Measurements from ENCODE around the gene FGF18. TPM values are rescaled to one million over a fixed set of nuclear protein-coding genes. Genes with fewer than 3 reads are reported as not detected.

Gene FGF18
- total and polyA plus RNA-seq, 2 experiments from 2014 or later, result 0.56 to 0.86 TPM

DNA sequence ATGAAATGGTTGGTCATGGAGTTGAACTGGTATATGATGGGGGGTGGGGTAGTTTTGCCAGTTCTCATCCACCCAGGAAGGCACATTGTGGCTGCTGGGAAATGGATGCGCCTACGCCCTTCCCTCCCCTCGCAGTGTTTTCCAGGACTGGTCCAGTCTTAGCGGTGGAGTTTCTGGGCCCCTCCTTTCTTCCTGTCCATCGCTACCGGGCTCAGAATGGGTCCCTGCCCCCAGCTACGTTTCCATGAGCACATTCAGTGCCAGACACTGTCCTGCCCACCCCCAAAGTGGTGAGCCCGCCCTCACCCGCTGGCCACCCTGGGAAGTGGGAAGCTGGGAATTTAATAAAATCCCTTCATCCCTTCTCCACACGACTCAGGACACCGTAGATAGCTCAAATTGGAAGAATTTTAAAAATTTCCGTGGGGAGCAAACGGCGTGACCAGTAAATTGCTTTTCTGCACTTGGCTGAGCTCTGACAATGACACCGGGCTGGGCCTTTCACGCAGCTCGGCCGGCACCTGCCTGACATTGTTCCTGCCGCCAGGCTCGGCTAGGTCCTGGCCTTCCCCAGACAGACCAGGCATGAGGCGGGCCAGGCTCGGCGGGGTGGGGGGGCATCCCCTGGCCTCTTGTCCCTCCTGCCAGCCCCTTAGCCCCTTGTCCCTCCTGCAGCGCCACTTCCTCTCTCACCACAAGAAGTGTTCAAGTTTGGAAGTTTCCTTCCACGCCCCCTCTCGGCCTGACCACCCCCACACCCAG lies 3.6 kb downstream of the FGF18 start (continued):
- TF ChIP-seq, protein P1, sequence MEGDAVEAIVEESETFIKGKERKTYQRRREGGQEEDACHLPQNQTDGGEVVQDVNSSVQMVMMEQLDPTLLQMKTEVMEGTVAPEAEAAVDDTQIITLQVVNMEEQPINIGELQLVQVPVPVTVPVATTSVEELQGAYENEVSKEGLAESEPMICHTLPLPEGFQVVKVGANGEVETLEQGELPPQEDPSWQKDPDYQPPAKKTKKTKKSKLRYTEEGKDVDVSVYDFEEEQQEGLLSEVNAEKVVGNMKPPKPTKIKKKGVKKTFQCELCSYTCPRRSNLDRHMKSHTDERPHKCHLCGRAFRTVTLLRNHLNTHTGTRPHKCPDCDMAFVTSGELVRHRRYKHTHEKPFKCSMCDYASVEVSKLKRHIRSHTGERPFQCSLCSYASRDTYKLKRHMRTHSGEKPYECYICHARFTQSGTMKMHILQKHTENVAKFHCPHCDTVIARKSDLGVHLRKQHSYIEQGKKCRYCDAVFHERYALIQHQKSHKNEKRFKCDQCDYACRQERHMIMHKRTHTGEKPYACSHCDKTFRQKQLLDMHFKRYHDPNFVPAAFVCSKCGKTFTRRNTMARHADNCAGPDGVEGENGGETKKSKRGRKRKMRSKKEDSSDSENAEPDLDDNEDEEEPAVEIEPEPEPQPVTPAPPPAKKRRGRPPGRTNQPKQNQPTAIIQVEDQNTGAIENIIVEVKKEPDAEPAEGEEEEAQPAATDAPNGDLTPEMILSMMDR (conservative IDR thresholded peaks at IDR 0.05; ENCODE audit: low read depth in 2 of 2), result no peak
- TF ChIP-seq ZNF114 (CRISPR knock-in tag; IDR thresholded peaks at IDR 0.05) (no peak), EZH2 (IDR thresholded peaks at IDR 0.05; ENCODE audit: low read depth, unreplicated experiment) (no peak), STAT1 (IDR thresholded peaks at IDR 0.05; ENCODE audit: unreplicated experiment) (no peak), NANOG (IDR thresholded peaks at IDR 0.05; ENCODE audit: borderline replicate concordance) (no peak), EZH2phosphoT487 (IDR thresholded peaks at IDR 0.05; ENCODE audit: unreplicated experiment) (no peak), JUNB (IDR thresholded peaks at IDR 0.05; ENCODE audit: unreplicated experiment) (no peak), CREB1 (CRISPR knock-in tag; IDR thresholded peaks at IDR 0.05; ENCODE audit: low read depth) (no peak)
- TF ChIP-seq, protein P2, sequence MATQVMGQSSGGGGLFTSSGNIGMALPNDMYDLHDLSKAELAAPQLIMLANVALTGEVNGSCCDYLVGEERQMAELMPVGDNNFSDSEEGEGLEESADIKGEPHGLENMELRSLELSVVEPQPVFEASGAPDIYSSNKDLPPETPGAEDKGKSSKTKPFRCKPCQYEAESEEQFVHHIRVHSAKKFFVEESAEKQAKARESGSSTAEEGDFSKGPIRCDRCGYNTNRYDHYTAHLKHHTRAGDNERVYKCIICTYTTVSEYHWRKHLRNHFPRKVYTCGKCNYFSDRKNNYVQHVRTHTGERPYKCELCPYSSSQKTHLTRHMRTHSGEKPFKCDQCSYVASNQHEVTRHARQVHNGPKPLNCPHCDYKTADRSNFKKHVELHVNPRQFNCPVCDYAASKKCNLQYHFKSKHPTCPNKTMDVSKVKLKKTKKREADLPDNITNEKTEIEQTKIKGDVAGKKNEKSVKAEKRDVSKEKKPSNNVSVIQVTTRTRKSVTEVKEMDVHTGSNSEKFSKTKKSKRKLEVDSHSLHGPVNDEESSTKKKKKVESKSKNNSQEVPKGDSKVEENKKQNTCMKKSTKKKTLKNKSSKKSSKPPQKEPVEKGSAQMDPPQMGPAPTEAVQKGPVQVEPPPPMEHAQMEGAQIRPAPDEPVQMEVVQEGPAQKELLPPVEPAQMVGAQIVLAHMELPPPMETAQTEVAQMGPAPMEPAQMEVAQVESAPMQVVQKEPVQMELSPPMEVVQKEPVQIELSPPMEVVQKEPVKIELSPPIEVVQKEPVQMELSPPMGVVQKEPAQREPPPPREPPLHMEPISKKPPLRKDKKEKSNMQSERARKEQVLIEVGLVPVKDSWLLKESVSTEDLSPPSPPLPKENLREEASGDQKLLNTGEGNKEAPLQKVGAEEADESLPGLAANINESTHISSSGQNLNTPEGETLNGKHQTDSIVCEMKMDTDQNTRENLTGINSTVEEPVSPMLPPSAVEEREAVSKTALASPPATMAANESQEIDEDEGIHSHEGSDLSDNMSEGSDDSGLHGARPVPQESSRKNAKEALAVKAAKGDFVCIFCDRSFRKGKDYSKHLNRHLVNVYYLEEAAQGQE (IDR thresholded peaks at IDR 0.05; ENCODE audit: unreplicated experiment), result no peak

DNA sequence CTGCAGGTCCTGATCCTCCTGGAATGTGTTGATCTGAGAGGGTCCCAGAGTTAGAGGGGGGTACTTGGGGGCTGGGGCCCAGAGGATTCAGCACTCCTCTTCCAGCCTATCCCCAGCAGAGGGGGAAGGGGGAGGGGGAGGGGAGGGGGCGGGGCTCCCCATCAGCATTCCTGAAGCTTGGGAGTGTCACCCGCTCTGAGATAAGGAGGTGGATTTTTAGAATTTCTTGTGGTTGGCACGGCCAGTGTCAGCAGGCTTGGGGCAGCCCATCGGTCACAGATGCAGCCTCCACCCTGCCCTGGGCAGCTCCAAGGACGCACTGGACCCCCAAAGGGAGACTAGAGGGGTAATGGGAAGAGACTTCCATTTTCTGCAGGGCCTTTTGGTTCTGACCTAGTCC lies 5.3 kb downstream of the FGF18 start:
- H3K4me1 Mint-ChIP-seq, result peaks cover 27% of the 10 kb centered on the region
- TF ChIP-seq ZNF331 (CRISPR knock-in tag; IDR thresholded peaks at IDR 0.05; ENCODE audit: low read depth), result no peak
- TF ChIP-seq, protein P3, sequence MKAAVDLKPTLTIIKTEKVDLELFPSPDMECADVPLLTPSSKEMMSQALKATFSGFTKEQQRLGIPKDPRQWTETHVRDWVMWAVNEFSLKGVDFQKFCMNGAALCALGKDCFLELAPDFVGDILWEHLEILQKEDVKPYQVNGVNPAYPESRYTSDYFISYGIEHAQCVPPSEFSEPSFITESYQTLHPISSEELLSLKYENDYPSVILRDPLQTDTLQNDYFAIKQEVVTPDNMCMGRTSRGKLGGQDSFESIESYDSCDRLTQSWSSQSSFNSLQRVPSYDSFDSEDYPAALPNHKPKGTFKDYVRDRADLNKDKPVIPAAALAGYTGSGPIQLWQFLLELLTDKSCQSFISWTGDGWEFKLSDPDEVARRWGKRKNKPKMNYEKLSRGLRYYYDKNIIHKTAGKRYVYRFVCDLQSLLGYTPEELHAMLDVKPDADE (IDR thresholded peaks at IDR 0.05), result no peak
- no peak for TF ChIP-seq ZNF114 (CRISPR knock-in tag; IDR thresholded peaks at IDR 0.05)
- TF ChIP-seq STAT1 (IDR thresholded peaks at IDR 0.05; ENCODE audit: unreplicated experiment), result no peak
- TF ChIP-seq, protein P2 (IDR thresholded peaks at IDR 0.05; ENCODE audit: unreplicated experiment), result no peak
- TF ChIP-seq EZH2 (IDR thresholded peaks at IDR 0.05; ENCODE audit: low read depth, unreplicated experiment), result no peak
- TF ChIP-seq, protein P1 (conservative IDR thresholded peaks at IDR 0.05; ENCODE audit: low read depth in 2 of 2), result no peak
- TF ChIP-seq CREB1 (CRISPR knock-in tag; IDR thresholded peaks at IDR 0.05; ENCODE audit: low read depth), result no peak
- TF ChIP-seq JUNB (IDR thresholded peaks at IDR 0.05; ENCODE audit: unreplicated experiment), result no peak
- no peak for TF ChIP-seq NANOG (IDR thresholded peaks at IDR 0.05; ENCODE audit: borderline replicate concordance)
- TF ChIP-seq POLR2AphosphoS5 (IDR thresholded peaks at IDR 0.05; ENCODE audit: low read depth), result no peak
- no peak for TF ChIP-seq EZH2phosphoT487 (IDR thresholded peaks at IDR 0.05; ENCODE audit: unreplicated experiment)

More for the DNA sequence above, 5.3 kb downstream of the FGF18 start:
- H3K9me3 Mint-ChIP-seq, result no peaks in the 10 kb centered on the region
- H2AFZ ChIP-seq, result no peak overlapping the region
- peak overlapping the region; percentile 65; the same call in 1 of the 2 replicates for H3K4me2 ChIP-seq
- no peak overlapping the region for H3K4me3 Mint-ChIP-seq
- ATAC-seq (peak; percentile 2; the same call in 1 of the 3 replicates), DNase-seq (ENCODE audit: low spot score) (peak; percentile 52)
- H3K36me3 ChIP-seq (ENCODE audit: insufficient read depth), result no peaks in the 10 kb centered on the region; the same call in 1 of the 2 replicates
- no peak overlapping the region for H3K27ac Mint-ChIP-seq
- H3K9me2 ChIP-seq (ENCODE audit: insufficient read depth), result no peaks in the 10 kb centered on the region
- H3K4me1 ChIP-seq (ENCODE audit: insufficient read depth), result peaks cover 21% of the 10 kb centered on the region; the same call in 1 of the 2 replicates
- H3K79me2 ChIP-seq (replicated peaks; ENCODE audit: insufficient read depth), result no peaks in the 10 kb centered on the region
- H4K20me1 ChIP-seq (replicated peaks; ENCODE audit: insufficient read depth), result no peaks in the 10 kb centered on the region; the same call in 1 of the 2 replicates
- no peaks in the 10 kb centered on the region for H3F3A ChIP-seq (replicated peaks; ENCODE audit: low read depth)
- H3K27me3 Mint-ChIP-seq (ENCODE audit: insufficient read depth, low read depth, poor library complexity), result peaks cover 41% of the 10 kb centered on the region
- peaks cover 35% of the 10 kb centered on the region for H3K27me3 ChIP-seq (ENCODE audit: insufficient read depth)
- H3K4me3 ChIP-seq, result no peak overlapping the region
- H3K36me3 Mint-ChIP-seq (ENCODE audit: low read depth), result no peaks in the 10 kb centered on the region
- H3K27ac ChIP-seq (ENCODE audit: low read depth), result no peak overlapping the region
